C4-2B (cell line): Measurements from ENCODE around the gene AAMP.

Source experiments
- ZFX ChIP-seq: fragments of 450-650 bp; IDR thresholded peaks from 2 replicates; pipeline ENCODE4 v1.6.1; 2017
- TF ChIP-seq, protein P1 (sequence below): fragments of 450-650 bp; conservative IDR thresholded peaks from 2 replicates; pipeline ENCODE4 v1.5.1; 2017; ENCODE audit warnings: mild to moderate bottlenecking

DNA sequence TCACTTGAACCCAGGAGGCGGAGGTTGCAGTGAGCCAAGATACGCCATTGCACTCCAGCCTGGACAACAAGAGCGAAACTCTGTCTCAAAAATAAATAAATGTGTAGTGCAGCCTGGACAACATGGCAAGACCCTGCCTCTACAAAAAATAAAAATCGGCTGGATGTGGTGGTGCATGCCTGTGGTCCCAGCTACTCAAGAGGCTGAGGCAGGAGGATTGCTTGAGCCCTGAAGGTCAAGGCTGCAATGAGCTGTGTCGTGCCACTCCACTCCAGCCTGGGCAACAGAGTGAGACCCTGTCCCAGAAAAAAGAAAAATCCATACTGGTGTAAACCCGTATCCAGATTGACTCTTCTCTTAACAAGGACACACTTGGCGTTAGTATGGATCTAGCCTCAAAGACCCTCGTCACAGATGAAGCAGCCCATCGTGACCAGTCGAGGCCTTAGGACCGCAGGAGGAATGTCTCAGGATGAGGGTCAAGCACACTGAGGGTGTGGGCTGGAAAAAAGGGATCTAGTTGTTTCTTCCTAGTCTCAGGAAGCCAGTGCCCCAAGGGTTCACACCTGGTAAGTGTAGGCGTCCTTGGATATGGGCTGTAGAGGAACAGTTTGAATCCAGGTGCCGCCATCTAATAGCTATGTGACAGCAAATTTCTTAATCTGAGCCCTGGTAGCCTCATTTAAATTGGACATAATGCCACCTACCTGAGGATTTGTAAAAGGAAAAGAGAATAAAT is 13.2 kb downstream of the AAMP start:
- TF ChIP-seq, protein P1, sequence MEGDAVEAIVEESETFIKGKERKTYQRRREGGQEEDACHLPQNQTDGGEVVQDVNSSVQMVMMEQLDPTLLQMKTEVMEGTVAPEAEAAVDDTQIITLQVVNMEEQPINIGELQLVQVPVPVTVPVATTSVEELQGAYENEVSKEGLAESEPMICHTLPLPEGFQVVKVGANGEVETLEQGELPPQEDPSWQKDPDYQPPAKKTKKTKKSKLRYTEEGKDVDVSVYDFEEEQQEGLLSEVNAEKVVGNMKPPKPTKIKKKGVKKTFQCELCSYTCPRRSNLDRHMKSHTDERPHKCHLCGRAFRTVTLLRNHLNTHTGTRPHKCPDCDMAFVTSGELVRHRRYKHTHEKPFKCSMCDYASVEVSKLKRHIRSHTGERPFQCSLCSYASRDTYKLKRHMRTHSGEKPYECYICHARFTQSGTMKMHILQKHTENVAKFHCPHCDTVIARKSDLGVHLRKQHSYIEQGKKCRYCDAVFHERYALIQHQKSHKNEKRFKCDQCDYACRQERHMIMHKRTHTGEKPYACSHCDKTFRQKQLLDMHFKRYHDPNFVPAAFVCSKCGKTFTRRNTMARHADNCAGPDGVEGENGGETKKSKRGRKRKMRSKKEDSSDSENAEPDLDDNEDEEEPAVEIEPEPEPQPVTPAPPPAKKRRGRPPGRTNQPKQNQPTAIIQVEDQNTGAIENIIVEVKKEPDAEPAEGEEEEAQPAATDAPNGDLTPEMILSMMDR: no peak
- TF ChIP-seq ZFX: no peak
